HEK293 (cell line): ENCODE results near the gene ANKRD63.

Source experiments
- CTCF ChIA-PET: fragments of 350-600 bp; formaldehyde crosslinking; extraction: SDS; loops from one replicate; lab custom pipeline; 2021; ENCODE audit warnings: antibody characterized with exemption; lab: Yijun Ruan, JAX
- POLR2A ChIA-PET: fragments of 300-600 bp; formaldehyde crosslinking; extraction: SDS; loops from one replicate; lab custom pipeline; 2020; ENCODE audit warnings: antibody characterized with exemption, inconsistent platforms; lab: Yijun Ruan, JAX
- H3K27ac ChIP-seq: fragments of 200-500 bp; sonication (Bioruptor generic); 2 replicates; pipeline ENCODE4 v1.5.1; 2014; ENCODE audit warnings: low read depth, low read length, control low read depth, inconsistent platforms; ENCODE audit errors: extremely low read depth
- H3K36me3 ChIP-seq, 2 experiments: fragments of 200-500 bp in 1 of 2; sonication (Bioruptor generic) in 1 of 2; 1 replicate in 1 of 2; 2 replicates in 1 of 2; pipeline ENCODE4 v1.5.1; 2014 to 2017; ENCODE audit warnings: inconsistent platforms in 2 of 2, low read length in 2 of 2; ENCODE audit not compliant: control insufficient read depth in 2 of 2, insufficient read depth in 1 of 2
- H3K4me1 ChIP-seq: fragments of 200-500 bp; sonication (Bioruptor generic); 2 replicates; pipeline ENCODE4 v1.5.1; 2014; ENCODE audit warnings: mild to moderate bottlenecking, low read length, inconsistent platforms; ENCODE audit not compliant: control insufficient read depth, insufficient read depth
- H3K4me3 ChIP-seq: 2 replicates; pipeline ENCODE4 v1.5.1; 2011; ENCODE audit warnings: low read depth, mild to moderate bottlenecking, control low read depth, low read length, moderate library complexity
- H3K9me3 ChIP-seq: fragments of 200-500 bp; sonication (Bioruptor generic); 2 replicates; pipeline ENCODE4 v1.5.1; 2014; ENCODE audit warnings: low read depth, low read length, inconsistent platforms; ENCODE audit not compliant: control insufficient read depth, insufficient read depth
- CTCF ChIP-seq: fragments of 450-650 bp; formaldehyde crosslinking; IDR thresholded peaks from 2 replicates; pipeline ENCODE4 v1.5.1; 2016; ENCODE audit warnings: missing biosample characterization, missing genetic modification characterization
- GLIS2 ChIP-seq: fragments of 450-650 bp; formaldehyde crosslinking; IDR thresholded peaks from 2 replicates; pipeline ENCODE4 v1.5.1; 2016; ENCODE audit warnings: missing biosample characterization, missing genetic modification characterization
- HOXD13 ChIP-seq: sonication (generic); formaldehyde crosslinking; IDR thresholded peaks from 2 replicates; pipeline ENCODE4 v1.8.0; 2022; ENCODE audit warnings: missing genetic modification reagents, borderline replicate concordance
- SETDB1 ChIP-seq: IDR thresholded peaks from one replicate; pipeline ENCODE4 v1.6.1; 2017; ENCODE audit warnings: mild to moderate bottlenecking, low read length, moderate library complexity, mixed read lengths; ENCODE audit not compliant: insufficient read length
- TSHZ1 ChIP-seq: fragments of 450-650 bp; formaldehyde crosslinking; IDR thresholded peaks from 2 replicates; pipeline ENCODE4 v1.5.1; 2016; ENCODE audit warnings: missing biosample characterization, missing genetic modification characterization, borderline replicate concordance
- ZBTB49 ChIP-seq: fragments of 450-650 bp; formaldehyde crosslinking; IDR thresholded peaks from 2 replicates; pipeline ENCODE4 v1.5.1; 2016; ENCODE audit warnings: missing biosample characterization, missing genetic modification characterization, low read depth
- ZBTB8A ChIP-seq: fragments of 450-650 bp; formaldehyde crosslinking; IDR thresholded peaks from 2 replicates; pipeline ENCODE4 v1.5.1; 2016; ENCODE audit warnings: missing biosample characterization, missing genetic modification characterization
- ZNF157 ChIP-seq: fragments of 450-650 bp; formaldehyde crosslinking; IDR thresholded peaks from 2 replicates; pipeline ENCODE4 v1.5.1; 2016; ENCODE audit warnings: missing biosample characterization, missing genetic modification characterization
- ZNF274 ChIP-seq, 2 experiments: fragments of 200-500 bp in 1 of 2; fragments of 450-650 bp in 1 of 2; sonication (Bioruptor generic) in 1 of 2; formaldehyde crosslinking in 1 of 2; IDR thresholded peaks; 2 replicates each; pipeline versions ENCODE4 v1.5.1 to v1.6.1; 2014 to 2016; ENCODE audit warnings: borderline replicate concordance in 1 of 2, inconsistent platforms in 1 of 2, low read length in 1 of 2, missing biosample characterization in 1 of 2, missing genetic modification characterization in 1 of 2
- ZNF629 ChIP-seq: fragments of 450-650 bp; formaldehyde crosslinking; IDR thresholded peaks from 2 replicates; pipeline ENCODE4 v1.5.1; 2017; ENCODE audit warnings: missing biosample characterization, missing genetic modification characterization
- TF ChIP-seq, protein P1 (sequence below): fragments of 450-650 bp; IDR thresholded peaks from 2 replicates; pipeline ENCODE4 v1.5.1; 2018; ENCODE audit warnings: missing biosample characterization, missing genetic modification characterization
- TF ChIP-seq, protein P2 (sequence below): fragments of 450-650 bp; formaldehyde crosslinking; IDR thresholded peaks from 2 replicates; pipeline ENCODE4 v1.5.1; 2016; ENCODE audit warnings: missing biosample characterization, missing genetic modification characterization
- TF ChIP-seq, protein P3 (sequence below): fragments of 450-650 bp; formaldehyde crosslinking; IDR thresholded peaks from 2 replicates; pipeline ENCODE4 v1.5.1; 2016; ENCODE audit warnings: missing biosample characterization, missing genetic modification characterization
- TF ChIP-seq, protein P4 (sequence below): fragments of 450-650 bp; formaldehyde crosslinking; IDR thresholded peaks from 2 replicates; pipeline ENCODE4 v1.5.1; 2016; ENCODE audit warnings: missing biosample characterization, missing genetic modification characterization

Gene ANKRD63

GRCh38 chr15:40310001-40310959 is 27.4 kb upstream of the ANKRD63 start:
- Histone ChIP-seq H3K27ac (no peak overlapping the region), H3K9me3 (no peaks in the 10 kb centered on the region), H3K36me3 (no peaks in the 10 kb centered on the region), H3K4me1 (no peaks in the 10 kb centered on the region; the same call in 1 of the 2 replicates), H3K4me3 (no peak overlapping the region)
- CTCF ChIA-PET: interaction anchor here (0.6 to 16.0 kb wide), 24 partner anchors 9 to 263 kb away, joined by 3 to 248 read pairs (median 6); partner anchors contain the start of gene ANKRD63
- POLR2A ChIA-PET: interaction anchor here (1.2 to 1.8 kb wide), 3 partner anchors 9 to 31 kb away, joined by 3 to 6 read pairs (median 4); no protein-coding TSS in a partner anchor
- TF ChIP-seq TSHZ1 (tag by site-specific recombination) (no peak), HOXD13 (no peak), ZNF629 (tag by site-specific recombination) (no peak), SETDB1 (no peak), CTCF (tag by site-specific recombination) (0 out of 2 replicates have a peak, but pooled peaks have one; percentile 19), ZNF157 (no peak), GLIS2 (tag by site-specific recombination) (0 out of 2 replicates have a peak, but pooled peaks have one; percentile 12), ZNF274 (IDR thresholded peaks at IDR 0.05; ENCODE audit: low read length) (no peak), ZNF274 (tag by site-specific recombination; IDR thresholded peaks at IDR 0.05; ENCODE audit: borderline replicate concordance) (no peak), ZBTB8A (tag by site-specific recombination) (peak; percentile 54), ZBTB49 (no peak)
- TF ChIP-seq, protein P1, sequence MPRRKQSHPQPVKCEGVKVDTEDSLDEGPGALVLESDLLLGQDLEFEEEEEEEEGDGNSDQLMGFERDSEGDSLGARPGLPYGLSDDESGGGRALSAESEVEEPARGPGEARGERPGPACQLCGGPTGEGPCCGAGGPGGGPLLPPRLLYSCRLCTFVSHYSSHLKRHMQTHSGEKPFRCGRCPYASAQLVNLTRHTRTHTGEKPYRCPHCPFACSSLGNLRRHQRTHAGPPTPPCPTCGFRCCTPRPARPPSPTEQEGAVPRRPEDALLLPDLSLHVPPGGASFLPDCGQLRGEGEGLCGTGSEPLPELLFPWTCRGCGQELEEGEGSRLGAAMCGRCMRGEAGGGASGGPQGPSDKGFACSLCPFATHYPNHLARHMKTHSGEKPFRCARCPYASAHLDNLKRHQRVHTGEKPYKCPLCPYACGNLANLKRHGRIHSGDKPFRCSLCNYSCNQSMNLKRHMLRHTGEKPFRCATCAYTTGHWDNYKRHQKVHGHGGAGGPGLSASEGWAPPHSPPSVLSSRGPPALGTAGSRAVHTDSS (tag by site-specific recombination): no peak
- TF ChIP-seq, protein P2, sequence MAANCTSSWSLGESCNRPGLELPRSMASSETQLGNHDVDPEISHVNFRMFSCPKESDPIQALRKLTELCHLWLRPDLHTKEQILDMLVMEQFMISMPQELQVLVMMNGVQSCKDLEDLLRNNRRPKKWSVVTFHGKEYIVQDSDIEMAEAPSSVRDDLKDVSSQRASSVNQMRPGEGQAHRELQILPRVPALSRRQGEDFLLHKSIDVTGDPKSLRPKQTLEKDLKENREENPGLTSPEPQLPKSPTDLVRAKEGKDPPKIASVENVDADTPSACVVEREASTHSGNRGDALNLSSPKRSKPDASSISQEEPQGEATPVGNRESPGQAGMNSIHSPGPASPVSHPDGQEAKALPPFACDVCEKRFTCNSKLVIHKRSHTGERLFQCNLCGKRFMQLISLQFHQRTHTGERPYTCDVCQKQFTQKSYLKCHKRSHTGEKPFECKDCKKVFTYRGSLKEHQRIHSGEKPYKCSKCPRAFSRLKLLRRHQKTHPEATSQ (tag by site-specific recombination): no peak
- TF ChIP-seq, protein P3, sequence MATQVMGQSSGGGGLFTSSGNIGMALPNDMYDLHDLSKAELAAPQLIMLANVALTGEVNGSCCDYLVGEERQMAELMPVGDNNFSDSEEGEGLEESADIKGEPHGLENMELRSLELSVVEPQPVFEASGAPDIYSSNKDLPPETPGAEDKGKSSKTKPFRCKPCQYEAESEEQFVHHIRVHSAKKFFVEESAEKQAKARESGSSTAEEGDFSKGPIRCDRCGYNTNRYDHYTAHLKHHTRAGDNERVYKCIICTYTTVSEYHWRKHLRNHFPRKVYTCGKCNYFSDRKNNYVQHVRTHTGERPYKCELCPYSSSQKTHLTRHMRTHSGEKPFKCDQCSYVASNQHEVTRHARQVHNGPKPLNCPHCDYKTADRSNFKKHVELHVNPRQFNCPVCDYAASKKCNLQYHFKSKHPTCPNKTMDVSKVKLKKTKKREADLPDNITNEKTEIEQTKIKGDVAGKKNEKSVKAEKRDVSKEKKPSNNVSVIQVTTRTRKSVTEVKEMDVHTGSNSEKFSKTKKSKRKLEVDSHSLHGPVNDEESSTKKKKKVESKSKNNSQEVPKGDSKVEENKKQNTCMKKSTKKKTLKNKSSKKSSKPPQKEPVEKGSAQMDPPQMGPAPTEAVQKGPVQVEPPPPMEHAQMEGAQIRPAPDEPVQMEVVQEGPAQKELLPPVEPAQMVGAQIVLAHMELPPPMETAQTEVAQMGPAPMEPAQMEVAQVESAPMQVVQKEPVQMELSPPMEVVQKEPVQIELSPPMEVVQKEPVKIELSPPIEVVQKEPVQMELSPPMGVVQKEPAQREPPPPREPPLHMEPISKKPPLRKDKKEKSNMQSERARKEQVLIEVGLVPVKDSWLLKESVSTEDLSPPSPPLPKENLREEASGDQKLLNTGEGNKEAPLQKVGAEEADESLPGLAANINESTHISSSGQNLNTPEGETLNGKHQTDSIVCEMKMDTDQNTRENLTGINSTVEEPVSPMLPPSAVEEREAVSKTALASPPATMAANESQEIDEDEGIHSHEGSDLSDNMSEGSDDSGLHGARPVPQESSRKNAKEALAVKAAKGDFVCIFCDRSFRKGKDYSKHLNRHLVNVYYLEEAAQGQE (tag by site-specific recombination): no peak
- TF ChIP-seq, protein P4, sequence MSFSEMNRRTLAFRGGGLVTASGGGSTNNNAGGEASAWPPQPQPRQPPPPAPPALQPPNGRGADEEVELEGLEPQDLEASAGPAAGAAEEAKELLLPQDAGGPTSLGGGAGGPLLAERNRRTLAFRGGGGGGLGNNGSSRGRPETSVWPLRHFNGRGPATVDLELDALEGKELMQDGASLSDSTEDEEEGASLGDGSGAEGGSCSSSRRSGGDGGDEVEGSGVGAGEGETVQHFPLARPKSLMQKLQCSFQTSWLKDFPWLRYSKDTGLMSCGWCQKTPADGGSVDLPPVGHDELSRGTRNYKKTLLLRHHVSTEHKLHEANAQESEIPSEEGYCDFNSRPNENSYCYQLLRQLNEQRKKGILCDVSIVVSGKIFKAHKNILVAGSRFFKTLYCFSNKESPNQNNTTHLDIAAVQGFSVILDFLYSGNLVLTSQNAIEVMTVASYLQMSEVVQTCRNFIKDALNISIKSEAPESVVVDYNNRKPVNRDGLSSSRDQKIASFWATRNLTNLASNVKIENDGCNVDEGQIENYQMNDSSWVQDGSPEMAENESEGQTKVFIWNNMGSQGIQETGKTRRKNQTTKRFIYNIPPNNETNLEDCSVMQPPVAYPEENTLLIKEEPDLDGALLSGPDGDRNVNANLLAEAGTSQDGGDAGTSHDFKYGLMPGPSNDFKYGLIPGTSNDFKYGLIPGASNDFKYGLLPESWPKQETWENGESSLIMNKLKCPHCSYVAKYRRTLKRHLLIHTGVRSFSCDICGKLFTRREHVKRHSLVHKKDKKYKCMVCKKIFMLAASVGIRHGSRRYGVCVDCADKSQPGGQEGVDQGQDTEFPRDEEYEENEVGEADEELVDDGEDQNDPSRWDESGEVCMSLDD: no peak
